NCI-H2196 (cell line): ENCODE data around the gene ETS1.

Source experiments
- DNase-seq: peaks from one replicate; lab custom pipeline; 2025; ENCODE audit not compliant: unreplicated experiment; lab: John Stamatoyannopoulos, UW

ETS1 gene

DNA sequence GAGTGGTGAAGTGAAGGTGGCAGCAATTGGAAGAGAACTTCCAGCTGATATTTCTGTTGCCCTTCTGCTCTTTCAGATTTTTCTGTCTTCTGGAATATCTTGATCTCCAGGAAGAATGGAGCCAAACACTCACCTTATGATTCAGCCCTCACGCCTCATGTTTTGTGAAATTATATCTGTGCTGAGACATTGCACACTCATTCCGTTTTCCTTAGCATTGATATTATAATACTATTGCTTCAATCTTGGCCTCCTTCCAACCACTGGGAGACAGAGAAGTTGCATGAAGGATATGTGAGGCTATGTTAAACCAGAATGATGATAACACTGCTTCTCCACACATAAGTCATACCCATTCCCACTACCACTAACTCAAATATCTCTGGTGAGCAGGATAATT lies 177.9 kb downstream of the ETS1 start:
- DNase-seq = no peak
